CD14-positive monocyte (primary cell): ENCODE results near the gene OBSCN. TPM values are rescaled to one million over a fixed set of nuclear protein-coding genes. Genes with fewer than 3 reads are reported as not detected.

ENCODE experiments used
- DNase-seq, 3 donors: peaks; one replicate each; pipeline ENCODE4 v3.0.0-alpha.2; 2011 to 2022
- H2AFZ ChIP-seq: 2 replicates; pipeline ENCODE4 v1.6.0; 2012; ENCODE audit warnings: mild to moderate bottlenecking, low read depth, low read length, inconsistent platforms; ENCODE audit not compliant: insufficient read depth, poor library complexity, severe bottlenecking
- H3K27ac ChIP-seq, 2 donors: 1 replicate in 1 of 2; 2 replicates in 1 of 2; pipeline ENCODE4 v1.5.1; 2012 to 2013; ENCODE audit warnings: low read length in 2 of 2, control low read depth in 1 of 2, inconsistent platforms in 1 of 2, low read depth in 1 of 2, mild to moderate bottlenecking in 1 of 2
- H3K27me3 ChIP-seq, 2 donors: one replicate each; pipeline versions ENCODE4 v1.6.0 to v1.6.1; 2011 to 2013; ENCODE audit warnings: low read length in 2 of 2; ENCODE audit not compliant: control insufficient read depth in 2 of 2, insufficient read depth in 2 of 2
- H3K36me3 ChIP-seq, 2 donors: replicated peaks in 1 of 2; 1 replicate in 1 of 2; 2 replicates in 1 of 2; pipeline versions ENCODE4 v1.5.1 to v1.6.1; 2012 to 2013; ENCODE audit warnings: low read length in 2 of 2, control low read depth in 1 of 2, inconsistent platforms in 1 of 2, mild to moderate bottlenecking in 1 of 2; ENCODE audit not compliant: insufficient read depth in 2 of 2, control insufficient read depth in 1 of 2
- H3K4me1 ChIP-seq, 2 donors: 1 replicate in 1 of 2; 2 replicates in 1 of 2; pipeline versions ENCODE4 v1.5.1 to v1.6.1; 2012 to 2013; ENCODE audit warnings: low read length in 2 of 2, control low read depth in 1 of 2, inconsistent platforms in 1 of 2, mild to moderate bottlenecking in 1 of 2, moderate library complexity in 1 of 2; ENCODE audit not compliant: insufficient read depth in 2 of 2, control insufficient read depth in 1 of 2
- H3K4me2 ChIP-seq: replicated peaks from 2 replicates; pipeline ENCODE3; 2012; ENCODE audit warnings: low read length, moderate library complexity, mild to moderate bottlenecking; ENCODE audit not compliant: poor library complexity, severe bottlenecking; ENCODE audit errors: extremely low read depth
- H3K4me3 ChIP-seq, 3 experiments: fragments of 200-600 bp in 1 of 3; sonication (generic) in 1 of 3; replicated peaks in 1 of 3; 1 replicate in 2 of 3; 2 replicates in 1 of 3; pipeline ENCODE4 v1.5.1; 2011 to 2013; ENCODE audit warnings: low read length in 3 of 3, mild to moderate bottlenecking in 3 of 3, control low read depth in 2 of 3, low read depth in 2 of 3, inconsistent platforms in 1 of 3, moderate library complexity in 1 of 3
- H3K79me2 ChIP-seq: 2 replicates; pipeline ENCODE4 v1.6.0; 2012; ENCODE audit warnings: mild to moderate bottlenecking, control low read depth, inconsistent platforms, low read length, moderate library complexity; ENCODE audit not compliant: insufficient read depth
- H3K9ac ChIP-seq: 2 replicates; pipeline ENCODE4 v1.6.0; 2017; ENCODE audit warnings: low read length, mild to moderate bottlenecking; ENCODE audit not compliant: insufficient read depth, poor library complexity, severe bottlenecking
- H3K9me3 ChIP-seq, 2 donors: replicated peaks in 1 of 2; 1 replicate in 1 of 2; 2 replicates in 1 of 2; pipeline versions ENCODE4 v1.5.1 to v1.6.1; 2012 to 2013; ENCODE audit warnings: low read length in 2 of 2, control low read depth in 1 of 2; ENCODE audit not compliant: control insufficient read depth in 1 of 2, insufficient read depth in 1 of 2
- H4K20me1 ChIP-seq: 2 replicates; pipeline ENCODE4 v1.6.0; 2012; ENCODE audit warnings: mild to moderate bottlenecking, low read length, control low read depth, moderate library complexity; ENCODE audit not compliant: insufficient read depth
- H3K27ac Mint-ChIP-seq, 7 donors: one replicate each; pipeline ENCODE4 v1.8.0; 2020; ENCODE audit warnings: mild to moderate bottlenecking in 7 of 7, mixed read lengths in 7 of 7, moderate library complexity in 6 of 7, inconsistent platforms in 2 of 7
- H3K27me3 Mint-ChIP-seq, 3 donors: one replicate each; pipeline ENCODE4 v1.8.0; 2021 to 2022; ENCODE audit warnings: low read depth in 3 of 3, mild to moderate bottlenecking in 3 of 3, mixed read lengths in 3 of 3, moderate library complexity in 3 of 3, inconsistent platforms in 1 of 3
- H3K36me3 Mint-ChIP-seq, 2 donors: one replicate each; pipeline ENCODE4 v1.8.0; 2020; ENCODE audit warnings: mixed read lengths in 2 of 2, inconsistent platforms in 1 of 2, mild to moderate bottlenecking in 1 of 2
- H3K4me1 Mint-ChIP-seq: one replicate; pipeline ENCODE4 v1.8.0; 2020; ENCODE audit warnings: mild to moderate bottlenecking, mixed read lengths
- H3K4me3 Mint-ChIP-seq, 2 donors: one replicate each; pipeline ENCODE4 v1.8.0; 2020; ENCODE audit warnings: mild to moderate bottlenecking in 2 of 2, mixed read lengths in 2 of 2, moderate library complexity in 1 of 2
- H3K9me3 Mint-ChIP-seq, 7 donors: one replicate each; pipeline ENCODE4 v1.8.0; 2020 to 2022; ENCODE audit warnings: mixed read lengths in 7 of 7, mild to moderate bottlenecking in 6 of 7, moderate library complexity in 6 of 7, inconsistent platforms in 2 of 7
- WGBS: methylation state at CpG from one replicate; pipeline ENCODE4 v1.1.5; 2013; ENCODE audit warnings: missing lambda C conversion rate; ENCODE audit not compliant: insufficient coverage; 5-methylcytosine and 5-hydroxymethylcytosine counted together
- intact Hi-C, 2 donors: fragments of 100-400 bp; cut with micrococcal nuclease; formaldehyde crosslinking; loops; one replicate each; pipeline versions ENCODE4 v1.15.0 to v1.15.1; 2023
- polyA plus RNA-seq, 3 donors: library from polyadenylated mRNA; depleted of rRNA in 1 of 3; unstranded in 2 of 3; stranded (reverse) in 1 of 3; fragments of 300-500 nt in 2 of 3; fragments of >200 nt in 1 of 3; fragmentation: Illumina TruSeq in 2 of 3; gene quantifications; 1 replicate in 2 of 3; 2 replicates in 1 of 3; pipeline ENCODE4 v1.2.3, GENCODE V29; 2012 to 2021
- TF ChIP-seq, protein P1 (sequence below): fragments of 200-600 bp; IDR thresholded peaks from one replicate; pipeline ENCODE4 v1.8.0; 2022; ENCODE audit warnings: antibody characterized with exemption, mild to moderate bottlenecking

The OBSCN gene
- polyA plus RNA-seq, 3 donors, result 0.57 to 1.5 (median 0.76) TPM

DNA sequence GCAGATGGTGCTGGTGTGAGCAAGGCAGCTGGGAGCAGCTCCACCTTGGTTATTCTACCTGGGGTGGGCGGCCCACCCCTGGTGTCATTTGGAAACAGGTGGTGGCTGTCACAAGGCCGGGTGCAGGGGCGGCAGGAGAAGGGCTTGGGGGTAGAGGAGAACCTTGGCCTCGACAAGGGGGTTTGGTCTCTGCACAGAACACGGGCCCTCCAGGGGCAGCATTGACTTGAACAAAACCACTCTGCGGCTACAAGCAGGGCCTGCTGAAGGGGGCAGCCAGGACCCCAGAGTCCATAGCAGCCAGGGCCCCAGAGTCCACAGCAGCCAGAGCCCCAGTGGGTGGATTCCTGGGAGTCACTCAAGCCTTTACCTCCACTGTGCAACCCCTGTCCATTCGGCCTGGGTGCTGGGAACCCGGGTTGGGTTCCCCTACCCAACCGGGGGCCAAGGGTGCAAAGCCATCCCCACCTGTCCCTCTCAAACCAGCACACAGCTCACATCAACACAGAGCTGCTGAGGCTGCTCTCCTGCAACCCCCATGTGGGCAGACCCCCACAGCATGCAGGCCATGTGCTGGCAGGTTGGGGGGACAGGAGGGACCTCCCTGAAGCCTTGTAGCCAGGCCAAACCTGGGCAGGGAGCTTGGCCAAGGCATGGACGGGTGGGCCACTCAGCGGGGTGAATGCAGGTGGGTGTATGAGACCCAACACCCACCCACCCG, 191.1 kb downstream of the OBSCN start:
- Mint-ChIP-seq H3K9me3 (peaks cover 0 to 2% (median 0%) of the 10 kb centered on the region in 7 donors), H3K4me1 (peaks cover 21% of the 10 kb centered on the region), H3K27me3 (peaks cover 0 to 2% (median 2%) of the 10 kb centered on the region in 3 donors), H3K27ac (peak overlapping the region in 1 of 7 donors; percentile 26), H3K36me3 (peaks cover 77 to 95% of the 10 kb centered on the region in 2 donors), H3K4me3 (no peak overlapping the region)
- Histone ChIP-seq H3K27ac (no peak overlapping the region), H3K36me3 (peaks cover 78 to 96% of the 10 kb centered on the region in 2 donors), H3K9me3 (no peaks in the 10 kb centered on the region), H4K20me1 (peaks cover 93% of the 10 kb centered on the region), H3K9ac (no peak overlapping the region), H3K79me2 (peaks cover 47% of the 10 kb centered on the region), H3K4me2 (no peak overlapping the region), H3K27me3 (no peaks in the 10 kb centered on the region), H3K4me1 (peaks cover under 1 to 3% of the 10 kb centered on the region in 2 donors), H2AFZ (no peak overlapping the region), H3K4me3 (no peak overlapping the region)
- intact Hi-C loops, result no loop called here
- 98% methylated on average over 9 of the region's 12 CpGs for WGBS
- TF ChIP-seq, protein P1, sequence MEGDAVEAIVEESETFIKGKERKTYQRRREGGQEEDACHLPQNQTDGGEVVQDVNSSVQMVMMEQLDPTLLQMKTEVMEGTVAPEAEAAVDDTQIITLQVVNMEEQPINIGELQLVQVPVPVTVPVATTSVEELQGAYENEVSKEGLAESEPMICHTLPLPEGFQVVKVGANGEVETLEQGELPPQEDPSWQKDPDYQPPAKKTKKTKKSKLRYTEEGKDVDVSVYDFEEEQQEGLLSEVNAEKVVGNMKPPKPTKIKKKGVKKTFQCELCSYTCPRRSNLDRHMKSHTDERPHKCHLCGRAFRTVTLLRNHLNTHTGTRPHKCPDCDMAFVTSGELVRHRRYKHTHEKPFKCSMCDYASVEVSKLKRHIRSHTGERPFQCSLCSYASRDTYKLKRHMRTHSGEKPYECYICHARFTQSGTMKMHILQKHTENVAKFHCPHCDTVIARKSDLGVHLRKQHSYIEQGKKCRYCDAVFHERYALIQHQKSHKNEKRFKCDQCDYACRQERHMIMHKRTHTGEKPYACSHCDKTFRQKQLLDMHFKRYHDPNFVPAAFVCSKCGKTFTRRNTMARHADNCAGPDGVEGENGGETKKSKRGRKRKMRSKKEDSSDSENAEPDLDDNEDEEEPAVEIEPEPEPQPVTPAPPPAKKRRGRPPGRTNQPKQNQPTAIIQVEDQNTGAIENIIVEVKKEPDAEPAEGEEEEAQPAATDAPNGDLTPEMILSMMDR, result no peak
- no peak for DNase-seq

DNA sequence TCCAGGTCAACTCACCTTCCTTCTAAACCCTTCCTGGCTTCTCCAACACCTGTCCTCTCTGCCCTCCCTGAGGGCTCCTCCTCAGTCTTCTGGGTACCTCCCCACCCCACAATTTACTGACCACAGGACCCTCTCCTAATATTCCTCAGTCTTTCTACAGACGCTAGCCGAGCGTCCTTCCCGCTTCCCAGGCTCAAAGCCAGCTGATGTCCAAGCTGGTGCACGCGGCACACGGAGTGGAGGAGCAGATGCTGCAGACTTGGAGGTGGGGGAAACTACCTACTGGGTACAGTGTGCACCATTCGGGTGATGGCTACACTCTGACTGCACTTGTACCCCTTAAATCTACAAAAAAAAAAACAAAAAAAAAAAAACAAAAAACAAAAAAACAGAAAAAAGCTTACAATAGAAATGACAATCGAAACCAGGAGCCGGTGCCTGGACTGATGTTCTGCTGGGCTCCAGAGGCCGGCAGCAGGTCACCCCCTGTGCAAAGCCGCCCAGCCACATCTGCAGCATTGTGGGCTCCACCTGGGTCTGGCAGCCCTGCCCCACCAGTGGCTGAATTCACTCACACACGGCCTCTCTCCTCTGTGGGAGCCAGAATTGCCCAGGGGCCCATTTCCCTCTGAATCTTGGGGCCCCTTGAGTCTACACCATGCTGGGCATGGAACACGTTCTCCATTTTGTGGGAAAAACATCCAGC, 191.8 kb downstream of the OBSCN start:
- H3K36me3 Mint-ChIP-seq, result peaks cover 78 to 93% of the 10 kb centered on the region in 2 donors
- Histone ChIP-seq H3K4me1 (peaks cover 8 to 11% of the 10 kb centered on the region in 2 donors), H3K4me2 (no peak overlapping the region)

More for the DNA sequence above, 191.8 kb downstream of the OBSCN start:
- Histone ChIP-seq H3K4me3 (no peak overlapping the region), H2AFZ (no peak overlapping the region), H3K27ac (no peak overlapping the region), H3K79me2 (peaks cover 55% of the 10 kb centered on the region), H3K9ac (no peak overlapping the region), H3K9me3 (no peaks in the 10 kb centered on the region), H3K36me3 (peaks cover 70 to 88% of the 10 kb centered on the region in 2 donors), H3K27me3 (no peaks in the 10 kb centered on the region), H4K20me1 (peaks cover 93% of the 10 kb centered on the region)
- Mint-ChIP-seq H3K9me3 (peaks cover 0 to 2% (median 0%) of the 10 kb centered on the region in 7 donors), H3K4me3 (no peak overlapping the region), H3K27ac (peak overlapping the region in 1 of 7 donors; percentile 19), H3K27me3 (peaks cover 0 to 2% (median 2%) of the 10 kb centered on the region in 3 donors), H3K4me1 (peaks cover 29% of the 10 kb centered on the region)
- TF ChIP-seq, protein P1, result no peak
- intact Hi-C loops, result loop anchor here (10.0 kb wide), 2 partner anchors 185 to 265 kb away; no protein-coding TSS in a partner anchor
- DNase-seq, result no peak
- WGBS, result 98% methylated on average over 6 of the region's 14 CpGs
